Cardiac muscle cell (in vitro differentiated cells and primary cell): ENCODE measurements around the gene STARD10. TPM values are rescaled to one million over a fixed set of nuclear protein-coding genes. Genes with fewer than 3 reads are reported as not detected.
"Not testable (repeated sequence)": the region's sequence is repeated elsewhere in the genome, so short reads cannot be mapped to it uniquely, and the experiment has no call there.

ENCODE experiments used
- DNase-seq, 2 donors: peaks; one replicate each; pipeline versions ENCODE4 v3.0.0 to v3.0.0-alpha.2; 2010 to 2017; ENCODE audit warnings: low read depth in 1 of 2, low spot score in 1 of 2
- H3K27ac ChIP-seq: fragments of 200-600 bp; sonication (generic); 2 replicates; pipeline ENCODE4 v1.5.1; 2016
- H3K27me3 ChIP-seq: fragments of 200-600 bp; sonication (generic); 2 replicates; pipeline ENCODE4 v1.6.0; 2016; ENCODE audit warnings: control low read depth
- H3K36me3 ChIP-seq: fragments of 200-600 bp; sonication (generic); 2 replicates; pipeline ENCODE4 v1.5.1; 2016; ENCODE audit warnings: control low read depth
- H3K4me1 ChIP-seq: fragments of 200-600 bp; sonication (generic); 2 replicates; pipeline ENCODE4 v1.8.1; 2017; ENCODE audit warnings: low read depth, mild to moderate bottlenecking, mixed run types
- H3K4me3 ChIP-seq: fragments of 200-600 bp; sonication (generic); 2 replicates; pipeline ENCODE4 v1.5.1; 2016; ENCODE audit warnings: mild to moderate bottlenecking
- H3K9me3 ChIP-seq: fragments of 200-600 bp; sonication (generic); 2 replicates; pipeline ENCODE4 v1.5.1; 2017; ENCODE audit warnings: low read depth, mild to moderate bottlenecking, control low read depth
- CTCF ChIP-seq: IDR thresholded peaks from 2 replicates; pipeline ENCODE4 v1.5.1; 2012; ENCODE audit warnings: low read depth, mild to moderate bottlenecking, low read length
- polyA plus RNA-seq: library from polyadenylated mRNA; unstranded; fragments of >200 nt; fragmentation: Nextera tagmentation; extraction: Ambion mirVana; gene quantifications from 2 replicates; pipeline ENCODE4 v1.2.1, GENCODE V29; 2016
- total RNA-seq: library from RNA; depleted of rRNA; stranded (reverse); fragments of >200 nt; gene quantifications from 2 replicates; pipeline ENCODE4 v1.2.3, GENCODE V29; 2016

Gene STARD10
- total and polyA plus RNA-seq, 2 experiments from 2014 or later = 91.4 to 101 TPM

- H3K4me3 ChIP-seq = peak overlapping the region; percentile 71
- H3K4me1 ChIP-seq = peaks cover 14% of the 10 kb centered on the region
- DNase-seq = peak; percentile 83 to 86
- H3K27ac ChIP-seq = peak overlapping the region; percentile 99
- TF ChIP-seq CTCF = no peak
- H3K9me3 ChIP-seq = no peaks in the 10 kb centered on the region
- no peaks in the 10 kb centered on the region for H3K36me3 ChIP-seq
- H3K27me3 ChIP-seq = no peaks in the 10 kb centered on the region
Measured at GRCh38 chr11:72813740-72814285, 20.0 kb upstream of the STARD10 start.

GRCh38 chr11:72812967-72813739, 19.3 kb upstream of the STARD10 start:
- Histone ChIP-seq H3K27ac (peak overlapping the region; percentile 99), H3K27me3 (no peaks in the 10 kb centered on the region), H3K9me3 (no peaks in the 10 kb centered on the region), H3K4me1 (peaks cover 14% of the 10 kb centered on the region), H3K4me3 (peak overlapping the region; percentile 71), H3K36me3 (no peaks in the 10 kb centered on the region)
- peak; percentile 69 for TF ChIP-seq CTCF
- peak; percentile 52 to 59 for DNase-seq

- Histone ChIP-seq H3K36me3 (no peaks in the 10 kb centered on the region), H3K9me3 (no peaks in the 10 kb centered on the region), H3K4me3 (no peak overlapping the region), H3K27me3 (no peaks in the 10 kb centered on the region), H3K27ac (no peak overlapping the region), H3K4me1 (peaks cover 14% of the 10 kb centered on the region)
- no peak for TF ChIP-seq CTCF
- peak in 1 of 2 donors; percentile 41 for DNase-seq
Measured at GRCh38 chr11:72812604-72812966, 18.7 kb upstream of the STARD10 start.

GRCh38 chr11:72811686-72812085, 17.8 kb upstream of the STARD10 start:
- not testable (repeated sequence) for H3K27me3 ChIP-seq, DNase-seq, H3K4me3 ChIP-seq, H3K27ac ChIP-seq, H3K9me3 ChIP-seq, H3K36me3 ChIP-seq
- peaks cover 14% of the 10 kb centered on the region for H3K4me1 ChIP-seq

- Histone ChIP-seq H3K27ac (no peak overlapping the region), H3K4me3 (no peak overlapping the region), H3K27me3 (no peaks in the 10 kb centered on the region), H3K36me3 (no peaks in the 10 kb centered on the region), H3K4me1 (peaks cover 9% of the 10 kb centered on the region), H3K9me3 (no peaks in the 10 kb centered on the region)
- no peak for TF ChIP-seq CTCF
- no peak for DNase-seq
Measured at GRCh38 chr11:72808331-72808798, 14.5 kb upstream of the STARD10 start.

GRCh38 chr11:72807792-72808191, 13.9 kb upstream of the STARD10 start:
- H3K27me3 ChIP-seq = no peaks in the 10 kb centered on the region
- no peak for DNase-seq
- no peak for TF ChIP-seq CTCF
- H3K36me3 ChIP-seq = no peaks in the 10 kb centered on the region
- H3K9me3 ChIP-seq = no peaks in the 10 kb centered on the region
- H3K27ac ChIP-seq = no peak overlapping the region
- no peak overlapping the region for H3K4me3 ChIP-seq
- H3K4me1 ChIP-seq = peaks cover 3% of the 10 kb centered on the region
